ENCODE results near the gene DNAH11. TPM values are rescaled to one million over a fixed set of nuclear protein-coding genes. Genes with fewer than 3 reads are reported as not detected.

Gene DNAH11
- total and polyA plus RNA-seq, 4 donors, result 0.05 to 0.50 (median 0.11) TPM

- Histone ChIP-seq H3K27ac (ENCODE audit: low read depth in 1 of 2, low read length in 2 of 2) (no peak overlapping the region), H3K4me3 (ENCODE audit: low read depth in 1 of 3, low read length in 3 of 3) (no peak overlapping the region), H3K9ac (ENCODE audit: low read depth in 1 of 2, low read length in 2 of 2) (no peak overlapping the region), H3K9me3 (ENCODE audit: control insufficient read depth in 4 of 4, low read length in 3 of 4) (no peaks in the 10 kb centered on the region), H3K27me3 (ENCODE audit: control insufficient read depth in 4 of 4, insufficient read depth in 4 of 4, low read length in 3 of 4) (no peaks in the 10 kb centered on the region), H3K36me3 (ENCODE audit: control insufficient read depth in 4 of 4, insufficient read depth in 3 of 4, low read depth in 1 of 4, low read length in 3 of 4) (no peaks in the 10 kb centered on the region), H3K4me1 (ENCODE audit: control insufficient read depth in 4 of 4, insufficient read depth in 4 of 4, low read length in 3 of 4) (no peaks in the 10 kb centered on the region)
- DNase-seq (ENCODE audit: low spot score), result no peak
- WGBS, result 96% methylated on average over 7 of the region's 7 CpGs
- TF ChIP-seq REST (IDR thresholded peaks at IDR 0.05) (no peak), FOXA2 (IDR thresholded peaks at IDR 0.05) (no peak), HNF4A (conservative IDR thresholded peaks at IDR 0.05) (no peak), SP1 (IDR thresholded peaks at IDR 0.05) (no peak), ATF3 (IDR thresholded peaks at IDR 0.05) (no peak), JUND (IDR thresholded peaks at IDR 0.05) (no peak), GABPA (IDR thresholded peaks at IDR 0.05 in 1 of 2, conservative IDR thresholded peaks at IDR 0.05 in 1 of 2) (no peak), TAF1 (conservative IDR thresholded peaks at IDR 0.05) (no peak), RXRA (IDR thresholded peaks at IDR 0.05) (no peak), EGR1 (IDR thresholded peaks at IDR 0.05; ENCODE audit: low read depth in 2 of 2) (no peak), HNF4G (IDR thresholded peaks at IDR 0.05) (no peak), NR2F2 (IDR thresholded peaks at IDR 0.05) (no peak), FOXA1 (IDR thresholded peaks at IDR 0.05) (no peak), CTCF (IDR thresholded peaks at IDR 0.05; ENCODE audit: low read depth, low read length, missing input control) (no peak), YY1 (IDR thresholded peaks at IDR 0.05) (no peak), RAD21 (IDR thresholded peaks at IDR 0.05) (no peak), MAX (IDR thresholded peaks at IDR 0.05) (no peak)
Observed at GRCh38 chr7:21884496-21884895, 341.7 kb downstream of the DNAH11 start.

GRCh38 chr7:21886396-21886795 lies 343.6 kb downstream of the DNAH11 start:
- no peak for DNase-seq (ENCODE audit: low spot score)
- Histone ChIP-seq H3K4me3 (ENCODE audit: low read depth in 1 of 3, low read length in 3 of 3) (no peak overlapping the region), H3K27ac (ENCODE audit: low read depth in 1 of 2, low read length in 2 of 2) (no peak overlapping the region), H3K9ac (ENCODE audit: low read depth in 1 of 2, low read length in 2 of 2) (no peak overlapping the region), H3K9me3 (ENCODE audit: control insufficient read depth in 4 of 4, low read length in 3 of 4) (no peaks in the 10 kb centered on the region), H3K27me3 (ENCODE audit: control insufficient read depth in 4 of 4, insufficient read depth in 4 of 4, low read length in 3 of 4) (no peaks in the 10 kb centered on the region), H3K36me3 (ENCODE audit: control insufficient read depth in 4 of 4, insufficient read depth in 3 of 4, low read depth in 1 of 4, low read length in 3 of 4) (no peaks in the 10 kb centered on the region), H3K4me1 (ENCODE audit: control insufficient read depth in 4 of 4, insufficient read depth in 4 of 4, low read length in 3 of 4) (no peaks in the 10 kb centered on the region)
- no peak for TF ChIP-seq YY1 (IDR thresholded peaks at IDR 0.05)
- TF ChIP-seq HNF4A (conservative IDR thresholded peaks at IDR 0.05), result no peak
- no peak for TF ChIP-seq REST (IDR thresholded peaks at IDR 0.05)
- TF ChIP-seq TAF1 (conservative IDR thresholded peaks at IDR 0.05), result no peak
- no peak for TF ChIP-seq RAD21 (IDR thresholded peaks at IDR 0.05)
- no peak for TF ChIP-seq ATF3 (IDR thresholded peaks at IDR 0.05)
- TF ChIP-seq FOXA1 (IDR thresholded peaks at IDR 0.05), result no peak
- TF ChIP-seq FOXA2 (IDR thresholded peaks at IDR 0.05), result no peak
- no peak for TF ChIP-seq MAX (IDR thresholded peaks at IDR 0.05)
- no peak for TF ChIP-seq JUND (IDR thresholded peaks at IDR 0.05)
- no peak for TF ChIP-seq GABPA (IDR thresholded peaks at IDR 0.05 in 1 of 2, conservative IDR thresholded peaks at IDR 0.05 in 1 of 2)
- TF ChIP-seq HNF4G (IDR thresholded peaks at IDR 0.05), result no peak
- TF ChIP-seq SP1 (IDR thresholded peaks at IDR 0.05), result no peak
- TF ChIP-seq NR2F2 (IDR thresholded peaks at IDR 0.05), result no peak
- no peak for TF ChIP-seq EGR1 (IDR thresholded peaks at IDR 0.05; ENCODE audit: low read depth in 2 of 2)
- WGBS, result 72% methylated on average over 4 of the region's 4 CpGs

Data from liver (tissue), 9 donors.